Measurements from ENCODE around the gene MARK2.

- no peak for TF ChIP-seq YY1 (IDR thresholded peaks at IDR 0.05; ENCODE audit: insufficient read depth, insufficient read length)
- no peak for TF ChIP-seq ZNF274 (IDR thresholded peaks at IDR 0.05; ENCODE audit: low read depth, low read length)
- no peak for TF ChIP-seq SUZ12 (IDR thresholded peaks at IDR 0.05; ENCODE audit: extremely low read depth, insufficient read depth, insufficient read length)
Observed at GRCh38 chr11:63877658-63878241, 38.8 kb downstream of the MARK2 start.

Measured in NT2/D1 (cell line).